H1 (cell line): ENCODE measurements around the gene THUMPD3.

Experiments used
- BCL11A ChIP-seq, 2 experiments: IDR thresholded peaks; one replicate each; pipeline ENCODE4 v1.6.1; 2011; ENCODE audit warnings: low read depth in 2 of 2, low read length in 2 of 2, mild to moderate bottlenecking in 2 of 2
- CTCF ChIP-seq, 3 experiments: IDR thresholded peaks; 1 replicate in 2 of 3; 2 replicates in 1 of 3; pipeline versions ENCODE4 v1.5.1 to v1.6.1; 2011; ENCODE audit warnings: low read length in 3 of 3, mild to moderate bottlenecking in 3 of 3, inconsistent platforms in 2 of 3, low read depth in 1 of 3, moderate library complexity in 1 of 3; ENCODE audit not compliant: insufficient read depth in 1 of 3; ENCODE audit errors: control extremely low read depth in 1 of 3
- EP300 ChIP-seq, 2 experiments: IDR thresholded peaks; 1 replicate in 1 of 2; 2 replicates in 1 of 2; pipeline ENCODE4 v1.6.1; 2011 to 2012; ENCODE audit warnings: low read depth in 2 of 2, low read length in 2 of 2, mild to moderate bottlenecking in 2 of 2, borderline replicate concordance in 1 of 2, inconsistent platforms in 1 of 2, moderate library complexity in 1 of 2
- JUN ChIP-seq: IDR thresholded peaks from 2 replicates; pipeline ENCODE4 v1.6.1; 2011; ENCODE audit warnings: low read depth, mild to moderate bottlenecking, improper control_type of control experiment, low read length
- JUND ChIP-seq: IDR thresholded peaks from 2 replicates; pipeline ENCODE4 v1.6.1; 2011; ENCODE audit warnings: mild to moderate bottlenecking, improper control_type of control experiment, low read length
- MAFK ChIP-seq: IDR thresholded peaks from 2 replicates; pipeline ENCODE4 v1.6.1; 2012; ENCODE audit warnings: low read depth, mild to moderate bottlenecking, improper control_type of control experiment, low read length
- POLR2A ChIP-seq, 2 experiments: IDR thresholded peaks; 1 replicate in 1 of 2; 2 replicates in 1 of 2; pipeline ENCODE4 v1.6.1; 2011; ENCODE audit warnings: low read depth in 2 of 2, low read length in 2 of 2, mild to moderate bottlenecking in 2 of 2; ENCODE audit errors: control extremely low read depth in 1 of 2
- POLR2AphosphoS5 ChIP-seq: IDR thresholded peaks from 2 replicates; pipeline ENCODE4 v1.6.1; 2011; ENCODE audit warnings: low read depth, low read length
- RBBP5 ChIP-seq: IDR thresholded peaks from 2 replicates; pipeline ENCODE4 v1.7.1; 2012; ENCODE audit warnings: low read depth, mild to moderate bottlenecking, inconsistent platforms, low read length, moderate library complexity, borderline replicate concordance
- TAF1 ChIP-seq: IDR thresholded peaks from 2 replicates; pipeline ENCODE4 v1.6.1; 2011; ENCODE audit warnings: mild to moderate bottlenecking, low read depth, low read length
- YY1 ChIP-seq: IDR thresholded peaks from 2 replicates; pipeline ENCODE4 v1.6.1; 2011; ENCODE audit warnings: low read depth, mild to moderate bottlenecking, low read length

GRCh38 chr3:9384141-9384828 lies 21.4 kb downstream of the THUMPD3 start:
- TF ChIP-seq JUND (no peak), POLR2A (IDR thresholded peaks at IDR 0.05; ENCODE audit: control extremely low read depth in 1 of 2, low read depth in 2 of 2, low read length in 2 of 2) (peak in 1 of 2 experiments; percentile 24; a peak in 1 of 3 replicates), EP300 (IDR thresholded peaks at IDR 0.05; ENCODE audit: borderline replicate concordance in 1 of 2, low read depth in 2 of 2, low read length in 2 of 2) (no peak), TAF1 (no peak), POLR2AphosphoS5 (no peak), RBBP5 (no peak), CTCF (IDR thresholded peaks at IDR 0.05; ENCODE audit: control extremely low read depth in 1 of 3, insufficient read depth in 1 of 3, low read depth in 1 of 3, low read length in 3 of 3) (no peak), MAFK (no peak), JUN (no peak), YY1 (no peak), BCL11A (IDR thresholded peaks at IDR 0.05; ENCODE audit: low read depth in 2 of 2, low read length in 2 of 2) (no peak)
